Panc1 (cell line): ENCODE measurements around the gene ARFGEF3. TPM values are rescaled to one million over a fixed set of nuclear protein-coding genes. Genes with fewer than 3 reads are reported as not detected.

Experiments
- ATAC-seq: fragments of 200-7000 bp; cut with Tn5 transposase; 2 replicates; pipeline ENCODE4 v1.9.1; 2020; ENCODE audit warnings: mild to moderate bottlenecking, moderate library complexity
- BruUV-seq: library from RNA; stranded (reverse); fragments of 400-500 nt; replicated peaks from 2 replicates; lab custom pipeline; 2021; lab: Mats Ljungman, UMichigan
- CTCF ChIA-PET: fragments of 300-600 bp; sonication (Branson Sonifier 250); formaldehyde crosslinking; loops from one replicate; lab custom pipeline; 2022; ENCODE audit warnings: antibody characterized with exemption; lab: Charles Lee
- POLR2A ChIA-PET: fragments of 300-600 bp; sonication (Branson Sonifier 250); formaldehyde crosslinking; loops from one replicate; lab custom pipeline; 2022; ENCODE audit warnings: antibody characterized with exemption; lab: Charles Lee
- DNase-seq: peaks from one replicate; pipeline ENCODE4 v3.0.0-alpha.2; 2010; ENCODE audit warnings: low read depth, low spot score
- H3K27ac ChIP-seq: 2 replicates; pipeline ENCODE4 v1.5.1; 2011; ENCODE audit warnings: mild to moderate bottlenecking, low read length, inconsistent platforms
- H3K27me3 ChIP-seq: fragments of 200-500 bp; sonication (Bioruptor generic); 2 replicates; pipeline ENCODE4 v1.6.0; 2014; ENCODE audit warnings: low read length, inconsistent platforms; ENCODE audit not compliant: control insufficient read depth, insufficient read depth
- H3K36me3 ChIP-seq: fragments of 200-500 bp; sonication (Bioruptor generic); 2 replicates; pipeline ENCODE4 v1.5.1; 2014; ENCODE audit warnings: inconsistent platforms, mild to moderate bottlenecking, low read length, moderate library complexity; ENCODE audit not compliant: control insufficient read depth, insufficient read depth
- H3K4me1 ChIP-seq: 2 replicates; pipeline ENCODE4 v1.5.1; 2011; ENCODE audit warnings: inconsistent platforms, mild to moderate bottlenecking, low read length, moderate library complexity; ENCODE audit not compliant: control insufficient read depth, insufficient read depth
- H3K4me3 ChIP-seq, 2 experiments: 2 replicates each; pipeline ENCODE4 v1.5.1; 2011 to 2012; ENCODE audit warnings: low read depth in 2 of 2, low read length in 2 of 2, mild to moderate bottlenecking in 2 of 2, inconsistent platforms in 1 of 2, moderate library complexity in 1 of 2
- H3K9me3 ChIP-seq: fragments of 200-500 bp; sonication (Bioruptor generic); 2 replicates; pipeline ENCODE4 v1.5.1; 2014; ENCODE audit warnings: low read depth, mild to moderate bottlenecking, inconsistent platforms, low read length, moderate library complexity; ENCODE audit not compliant: control insufficient read depth, insufficient read depth
- POLR2AphosphoS5 ChIP-seq: IDR thresholded peaks from 2 replicates; pipeline ENCODE4 v1.6.1; 2012; ENCODE audit warnings: mild to moderate bottlenecking, low read depth, low read length, moderate library complexity
- SIN3A ChIP-seq: IDR thresholded peaks from 2 replicates; pipeline ENCODE4 v1.6.1; 2012; ENCODE audit warnings: low read depth, mild to moderate bottlenecking, low read length, moderate library complexity, borderline replicate concordance; ENCODE audit not compliant: insufficient read depth
- TCF7L2 ChIP-seq: IDR thresholded peaks from 2 replicates; pipeline ENCODE4 v1.6.1; 2011; ENCODE audit warnings: mild to moderate bottlenecking, low read depth, low read length, inconsistent platforms
- in situ Hi-C: cut with HindIII; loops from 2 replicates; pipeline ENCODE4 v1.10.0; 2016; ENCODE audit warnings: low sequenced_read_pairs, low pct_unique_long_range_greater_than_20kb
- intact Hi-C: fragments of 100-400 bp; cut with micrococcal nuclease; formaldehyde crosslinking; loops from one replicate; pipeline ENCODE4 v1.10.0; 2022; ENCODE audit not compliant: unreplicated experiment
- total RNA-seq: library from RNA; stranded (reverse); gene quantifications from one replicate; pipeline ENCODE4 v1.2.1, GENCODE V29; 2021; ENCODE audit not compliant: unreplicated experiment
- TF ChIP-seq, protein P1 (sequence below), 2 experiments: IDR thresholded peaks; 2 replicates each; pipeline ENCODE4 v1.6.1; 2011 to 2012; ENCODE audit warnings: low read depth in 2 of 2, control low read depth in 1 of 2, low read length in 1 of 2, mild to moderate bottlenecking in 1 of 2, moderate library complexity in 1 of 2; ENCODE audit not compliant: insufficient read depth in 1 of 2
- TF ChIP-seq, protein P2 (sequence below): fragments of 450-650 bp; IDR thresholded peaks from 2 replicates; pipeline ENCODE4 v1.5.1; 2017; ENCODE audit warnings: mild to moderate bottlenecking

The ARFGEF3 gene
- total RNA-seq, 1 experiment from 2014 or later = 1.5 TPM

DNA sequence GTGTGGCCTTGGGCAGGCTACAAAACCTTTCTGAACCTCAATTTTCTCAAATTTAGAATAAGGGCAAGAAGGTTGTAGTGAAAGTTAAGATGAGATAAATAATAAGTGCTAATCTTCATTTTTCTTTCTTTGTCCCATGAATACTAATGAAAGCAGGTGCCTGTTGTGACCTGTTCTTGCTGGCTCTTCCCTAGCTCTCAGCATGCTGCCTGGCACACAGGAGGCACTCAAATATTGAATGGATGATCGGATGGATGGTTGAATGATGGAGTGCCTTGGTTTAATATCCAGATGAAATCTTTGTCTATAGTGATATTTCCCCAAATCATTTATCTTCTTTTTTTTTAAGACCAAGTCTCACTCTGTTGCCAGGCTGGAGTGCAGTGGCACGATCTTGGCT is 41.6 kb downstream of the ARFGEF3 start:
- Histone ChIP-seq H3K4me3 (no peak overlapping the region), H3K27me3 (0 out of 2 replicates have a peak, but pooled peaks cover 2% of the 10 kb centered on the region), H3K36me3 (no peaks in the 10 kb centered on the region), H3K9me3 (no peaks in the 10 kb centered on the region), H3K27ac (no peak overlapping the region), H3K4me1 (no peaks in the 10 kb centered on the region)
- CTCF ChIA-PET = no interaction called here
- POLR2A ChIA-PET = no interaction called here
- intact Hi-C loops (no loop called here), in situ Hi-C loops (no loop called here)
- DNase-seq (no peak), ATAC-seq (no peak)
- TF ChIP-seq SIN3A (no peak), TCF7L2 (no peak), POLR2AphosphoS5 (no peak)
- TF ChIP-seq, protein P1, sequence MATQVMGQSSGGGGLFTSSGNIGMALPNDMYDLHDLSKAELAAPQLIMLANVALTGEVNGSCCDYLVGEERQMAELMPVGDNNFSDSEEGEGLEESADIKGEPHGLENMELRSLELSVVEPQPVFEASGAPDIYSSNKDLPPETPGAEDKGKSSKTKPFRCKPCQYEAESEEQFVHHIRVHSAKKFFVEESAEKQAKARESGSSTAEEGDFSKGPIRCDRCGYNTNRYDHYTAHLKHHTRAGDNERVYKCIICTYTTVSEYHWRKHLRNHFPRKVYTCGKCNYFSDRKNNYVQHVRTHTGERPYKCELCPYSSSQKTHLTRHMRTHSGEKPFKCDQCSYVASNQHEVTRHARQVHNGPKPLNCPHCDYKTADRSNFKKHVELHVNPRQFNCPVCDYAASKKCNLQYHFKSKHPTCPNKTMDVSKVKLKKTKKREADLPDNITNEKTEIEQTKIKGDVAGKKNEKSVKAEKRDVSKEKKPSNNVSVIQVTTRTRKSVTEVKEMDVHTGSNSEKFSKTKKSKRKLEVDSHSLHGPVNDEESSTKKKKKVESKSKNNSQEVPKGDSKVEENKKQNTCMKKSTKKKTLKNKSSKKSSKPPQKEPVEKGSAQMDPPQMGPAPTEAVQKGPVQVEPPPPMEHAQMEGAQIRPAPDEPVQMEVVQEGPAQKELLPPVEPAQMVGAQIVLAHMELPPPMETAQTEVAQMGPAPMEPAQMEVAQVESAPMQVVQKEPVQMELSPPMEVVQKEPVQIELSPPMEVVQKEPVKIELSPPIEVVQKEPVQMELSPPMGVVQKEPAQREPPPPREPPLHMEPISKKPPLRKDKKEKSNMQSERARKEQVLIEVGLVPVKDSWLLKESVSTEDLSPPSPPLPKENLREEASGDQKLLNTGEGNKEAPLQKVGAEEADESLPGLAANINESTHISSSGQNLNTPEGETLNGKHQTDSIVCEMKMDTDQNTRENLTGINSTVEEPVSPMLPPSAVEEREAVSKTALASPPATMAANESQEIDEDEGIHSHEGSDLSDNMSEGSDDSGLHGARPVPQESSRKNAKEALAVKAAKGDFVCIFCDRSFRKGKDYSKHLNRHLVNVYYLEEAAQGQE (IDR thresholded peaks at IDR 0.05; ENCODE audit: insufficient read depth in 1 of 2, low read depth in 2 of 2, low read length in 1 of 2) = no peak
- TF ChIP-seq, protein P2, sequence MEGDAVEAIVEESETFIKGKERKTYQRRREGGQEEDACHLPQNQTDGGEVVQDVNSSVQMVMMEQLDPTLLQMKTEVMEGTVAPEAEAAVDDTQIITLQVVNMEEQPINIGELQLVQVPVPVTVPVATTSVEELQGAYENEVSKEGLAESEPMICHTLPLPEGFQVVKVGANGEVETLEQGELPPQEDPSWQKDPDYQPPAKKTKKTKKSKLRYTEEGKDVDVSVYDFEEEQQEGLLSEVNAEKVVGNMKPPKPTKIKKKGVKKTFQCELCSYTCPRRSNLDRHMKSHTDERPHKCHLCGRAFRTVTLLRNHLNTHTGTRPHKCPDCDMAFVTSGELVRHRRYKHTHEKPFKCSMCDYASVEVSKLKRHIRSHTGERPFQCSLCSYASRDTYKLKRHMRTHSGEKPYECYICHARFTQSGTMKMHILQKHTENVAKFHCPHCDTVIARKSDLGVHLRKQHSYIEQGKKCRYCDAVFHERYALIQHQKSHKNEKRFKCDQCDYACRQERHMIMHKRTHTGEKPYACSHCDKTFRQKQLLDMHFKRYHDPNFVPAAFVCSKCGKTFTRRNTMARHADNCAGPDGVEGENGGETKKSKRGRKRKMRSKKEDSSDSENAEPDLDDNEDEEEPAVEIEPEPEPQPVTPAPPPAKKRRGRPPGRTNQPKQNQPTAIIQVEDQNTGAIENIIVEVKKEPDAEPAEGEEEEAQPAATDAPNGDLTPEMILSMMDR = no peak
- BruUV-seq = no TSS peak

DNA sequence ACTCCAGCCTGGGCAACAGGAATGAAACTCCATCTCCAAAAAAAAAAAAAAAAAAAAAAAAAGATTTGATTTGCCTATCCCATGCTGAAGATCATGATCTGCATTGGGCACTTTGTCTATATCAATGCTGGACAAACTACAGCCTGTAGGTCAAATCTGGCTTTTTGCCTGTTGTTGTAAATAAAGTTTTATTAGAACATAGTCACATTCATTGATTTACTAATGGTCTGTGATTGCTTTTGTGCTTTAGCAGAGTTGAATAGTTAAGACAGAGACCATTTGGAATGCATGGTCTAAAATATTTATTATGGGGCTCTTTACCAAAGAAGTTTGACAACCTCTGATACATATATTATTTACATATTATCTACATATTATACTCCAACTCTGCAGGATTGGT is 42.6 kb downstream of the ARFGEF3 start:
- TF ChIP-seq, protein P1 (IDR thresholded peaks at IDR 0.05; ENCODE audit: insufficient read depth in 1 of 2, low read depth in 2 of 2, low read length in 1 of 2) = no peak
- no peak for TF ChIP-seq SIN3A
- no peak for TF ChIP-seq TCF7L2
- TF ChIP-seq POLR2AphosphoS5 = no peak
- TF ChIP-seq, protein P2 = no peak
- CTCF ChIA-PET = no interaction called here
- intact Hi-C loops = no loop called here
- Histone ChIP-seq H3K4me3 (no peak overlapping the region), H3K4me1 (no peaks in the 10 kb centered on the region), H3K36me3 (no peaks in the 10 kb centered on the region), H3K27me3 (0 out of 2 replicates have a peak, but pooled peaks cover under 1% of the 10 kb centered on the region), H3K9me3 (no peaks in the 10 kb centered on the region), H3K27ac (no peak overlapping the region)
- DNase-seq (no peak), ATAC-seq (no peak)
- in situ Hi-C loops = no loop called here
- BruUV-seq = no TSS peak
- POLR2A ChIA-PET = interaction anchor here (0.7 kb wide), 1 partner anchor 96 kb away, joined by 17 read pairs; no protein-coding TSS in a partner anchor
